ENCODE data around the gene RPS6KC1. TPM values are rescaled to one million over a fixed set of nuclear protein-coding genes. Genes with fewer than 3 reads are reported as not detected.

The RPS6KC1 gene
- total and polyA plus RNA-seq, 7 donors: 3.9 to 37.4 (median 23.1) TPM

GRCh38 chr1:213286235-213286634 lies 235.2 kb downstream of the RPS6KC1 start:
- H3K9me3 ChIP-seq: no peaks in the 10 kb centered on the region
- WGBS, 2 donors: 90 to 93% methylated on average over 1 of the region's 1 CpG
- TF ChIP-seq EP300 (IDR thresholded peaks at IDR 0.05) (no peak), POLR2A (IDR thresholded peaks at IDR 0.05) (no peak), POLR2AphosphoS5 (IDR thresholded peaks at IDR 0.05) (no peak)
- TF ChIP-seq, protein P1, sequence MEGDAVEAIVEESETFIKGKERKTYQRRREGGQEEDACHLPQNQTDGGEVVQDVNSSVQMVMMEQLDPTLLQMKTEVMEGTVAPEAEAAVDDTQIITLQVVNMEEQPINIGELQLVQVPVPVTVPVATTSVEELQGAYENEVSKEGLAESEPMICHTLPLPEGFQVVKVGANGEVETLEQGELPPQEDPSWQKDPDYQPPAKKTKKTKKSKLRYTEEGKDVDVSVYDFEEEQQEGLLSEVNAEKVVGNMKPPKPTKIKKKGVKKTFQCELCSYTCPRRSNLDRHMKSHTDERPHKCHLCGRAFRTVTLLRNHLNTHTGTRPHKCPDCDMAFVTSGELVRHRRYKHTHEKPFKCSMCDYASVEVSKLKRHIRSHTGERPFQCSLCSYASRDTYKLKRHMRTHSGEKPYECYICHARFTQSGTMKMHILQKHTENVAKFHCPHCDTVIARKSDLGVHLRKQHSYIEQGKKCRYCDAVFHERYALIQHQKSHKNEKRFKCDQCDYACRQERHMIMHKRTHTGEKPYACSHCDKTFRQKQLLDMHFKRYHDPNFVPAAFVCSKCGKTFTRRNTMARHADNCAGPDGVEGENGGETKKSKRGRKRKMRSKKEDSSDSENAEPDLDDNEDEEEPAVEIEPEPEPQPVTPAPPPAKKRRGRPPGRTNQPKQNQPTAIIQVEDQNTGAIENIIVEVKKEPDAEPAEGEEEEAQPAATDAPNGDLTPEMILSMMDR (IDR thresholded peaks at IDR 0.05): no peak

DNA sequence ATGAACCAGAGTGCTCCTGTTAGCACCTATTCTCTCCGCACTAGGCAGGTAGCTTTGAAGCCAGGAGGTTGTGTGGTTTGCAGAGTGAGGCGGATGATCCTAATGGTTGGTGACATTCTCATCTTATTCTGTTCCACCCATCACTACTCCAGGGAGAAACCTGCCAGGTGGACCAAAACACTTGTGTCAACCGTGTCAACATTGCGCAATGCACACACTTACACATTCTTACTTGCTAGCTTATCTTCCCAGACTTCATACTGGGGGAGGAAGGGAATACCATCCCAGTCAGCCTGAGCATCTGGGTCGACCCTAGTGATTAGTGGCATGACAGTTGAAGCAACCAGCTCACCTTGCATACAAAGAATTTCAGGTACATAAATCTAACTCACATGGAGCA lies 236.9 kb downstream of the RPS6KC1 start:
- 79 to 88% methylated on average over 5 of the region's 5 CpGs for WGBS, 2 donors
- H3K36me3 ChIP-seq: no peaks in the 10 kb centered on the region
- H3K27ac ChIP-seq: no peak overlapping the region
- no peaks in the 10 kb centered on the region for H3K9me3 ChIP-seq
- H3K4me3 ChIP-seq: no peak overlapping the region
- no peaks in the 10 kb centered on the region for H3K4me1 ChIP-seq
- intact Hi-C loops (cut with DNase I): no loop called here
- TF ChIP-seq EP300 (IDR thresholded peaks at IDR 0.05) (no peak), POLR2AphosphoS5 (IDR thresholded peaks at IDR 0.05) (no peak), POLR2A (IDR thresholded peaks at IDR 0.05) (no peak)
- TF ChIP-seq, protein P1 (IDR thresholded peaks at IDR 0.05): no peak
- H3K27me3 ChIP-seq: no peaks in the 10 kb centered on the region
- DNase-seq: no peak

More at GRCh38 chr1:213286235-213286634, 235.2 kb downstream of the RPS6KC1 start:
- Histone ChIP-seq H3K27me3 (no peaks in the 10 kb centered on the region), H3K4me3 (no peak overlapping the region), H3K27ac (no peak overlapping the region), H3K4me1 (no peaks in the 10 kb centered on the region), H3K36me3 (no peaks in the 10 kb centered on the region)
- intact Hi-C loops (cut with DNase I): no loop called here
- no peak for DNase-seq

DNA sequence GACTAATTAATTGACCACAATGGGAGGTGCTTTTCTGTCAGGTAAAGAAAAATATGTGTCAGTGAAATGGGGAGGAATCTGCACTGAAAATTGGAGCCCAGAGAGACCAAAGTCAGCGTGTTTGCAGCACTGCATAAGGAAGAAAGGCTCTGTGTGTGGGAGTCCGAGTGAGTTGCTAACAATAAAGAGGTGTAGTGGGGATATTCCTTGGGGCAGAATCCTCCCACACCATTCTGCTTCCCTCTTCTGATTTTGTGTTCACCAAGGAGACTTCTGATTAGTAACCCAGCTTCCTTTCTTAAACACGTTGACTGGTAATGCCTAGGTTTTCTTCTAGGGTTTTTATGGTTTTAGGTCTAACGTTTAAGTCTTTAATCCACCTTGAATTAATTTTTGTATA lies 240.5 kb downstream of the RPS6KC1 start:
- Histone ChIP-seq H3K36me3 (no peaks in the 10 kb centered on the region), H3K27ac (no peak overlapping the region), H3K9me3 (peaks cover 0 to 2% (median 0%) of the 10 kb centered on the region in 4 donors), H3K4me3 (no peak overlapping the region), H3K27me3 (no peaks in the 10 kb centered on the region), H3K4me1 (no peaks in the 10 kb centered on the region)
- no peak for DNase-seq
- no peak for TF ChIP-seq POLR2A (IDR thresholded peaks at IDR 0.05)
- TF ChIP-seq EP300 (IDR thresholded peaks at IDR 0.05): no peak
- no peak for TF ChIP-seq POLR2AphosphoS5 (IDR thresholded peaks at IDR 0.05)
- TF ChIP-seq, protein P1 (IDR thresholded peaks at IDR 0.05): no peak
- intact Hi-C loops (cut with DNase I): no loop called here
- 84 to 87% methylated on average over 4 of the region's 4 CpGs for WGBS, 2 donors

- Histone ChIP-seq H3K27me3 (no peaks in the 10 kb centered on the region), H3K27ac (no peak overlapping the region), H3K36me3 (no peaks in the 10 kb centered on the region), H3K4me3 (no peak overlapping the region), H3K9me3 (peaks cover 0 to 3% (median 0%) of the 10 kb centered on the region in 4 donors), H3K4me1 (no peaks in the 10 kb centered on the region)
- TF ChIP-seq EP300 (IDR thresholded peaks at IDR 0.05) (no peak), POLR2A (IDR thresholded peaks at IDR 0.05) (no peak), POLR2AphosphoS5 (IDR thresholded peaks at IDR 0.05) (no peak)
- TF ChIP-seq, protein P1 (IDR thresholded peaks at IDR 0.05): no peak
- WGBS, 2 donors: 87% methylated on average over 2 of the region's 2 CpGs
- no peak for DNase-seq
- intact Hi-C loops (cut with DNase I): no loop called here
These were observed 241.6 kb downstream of the RPS6KC1 start for GRCh38 chr1:213292614-213293013.

DNA sequence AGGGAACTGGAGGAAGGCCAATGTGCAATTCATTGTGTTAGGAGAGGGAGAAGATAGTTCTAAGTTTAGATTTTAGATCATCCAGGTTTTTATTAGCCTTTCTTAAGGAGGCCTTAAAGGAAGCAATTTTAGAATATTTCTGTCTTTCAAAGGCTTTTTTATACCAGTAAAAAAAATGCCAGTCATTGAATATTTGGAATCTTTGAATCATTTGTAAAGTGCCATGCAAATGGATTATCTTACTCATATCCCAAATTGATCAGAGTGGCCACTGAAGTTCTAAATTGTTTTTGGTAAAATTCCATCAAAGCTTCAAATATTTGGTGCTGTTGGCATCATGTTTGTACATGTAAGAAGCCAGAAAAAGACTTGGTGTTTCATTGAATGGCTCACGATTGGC lies 244.8 kb downstream of the RPS6KC1 start:
- Histone ChIP-seq H3K36me3 (no peaks in the 10 kb centered on the region), H3K9me3 (peaks cover 0 to 3% (median 0%) of the 10 kb centered on the region in 4 donors), H3K4me3 (no peak overlapping the region), H3K27me3 (no peaks in the 10 kb centered on the region), H3K27ac (no peak overlapping the region), H3K4me1 (no peaks in the 10 kb centered on the region)
- 93 to 98% methylated on average over 1 of the region's 1 CpG for WGBS, 2 donors
- intact Hi-C loops (cut with DNase I): no loop called here
- no peak for TF ChIP-seq EP300 (IDR thresholded peaks at IDR 0.05)
- TF ChIP-seq, protein P1 (IDR thresholded peaks at IDR 0.05): no peak
- no peak for TF ChIP-seq POLR2AphosphoS5 (IDR thresholded peaks at IDR 0.05)
- no peak for DNase-seq

All from sigmoid colon (tissue), 7 donors.